Parathyroid adenoma (tissue), 2 donors: Measurements from ENCODE around the gene KRTAP1-3.
"Not testable (repeated sequence)": the region's sequence is repeated elsewhere in the genome, so short reads cannot be mapped to it uniquely, and the experiment has no call there.

Experiments used
- H2AFZ ChIP-seq: fragments of 300-600 bp; sonication (generic); one replicate; pipeline ENCODE4 v1.7.0; 2017; ENCODE audit warnings: antibody characterized with exemption, mild to moderate bottlenecking
- H3K27ac ChIP-seq: fragments of 300-600 bp; sonication (generic); one replicate; pipeline ENCODE4 v1.7.0; 2017
- H3K27me3 ChIP-seq: fragments of 300-600 bp; sonication (generic); one replicate; pipeline ENCODE4 v1.7.0; 2017; ENCODE audit warnings: low read length; ENCODE audit not compliant: control insufficient read depth, insufficient read depth
- H3K36me3 ChIP-seq: fragments of 300-600 bp; sonication (generic); one replicate; pipeline ENCODE4 v1.7.0; 2017; ENCODE audit warnings: low read length; ENCODE audit not compliant: control insufficient read depth, insufficient read depth
- H3K4me1 ChIP-seq: fragments of 300-600 bp; sonication (generic); one replicate; pipeline ENCODE4 v1.7.0; 2017; ENCODE audit warnings: control low read depth
- H3K4me2 ChIP-seq: fragments of 300-600 bp; sonication (generic); one replicate; pipeline ENCODE4 v1.7.0; 2017; ENCODE audit warnings: low read length
- H3K4me3 ChIP-seq: fragments of 300-600 bp; sonication (generic); one replicate; pipeline ENCODE4 v1.7.0; 2017; ENCODE audit warnings: low read depth, low read length
- H3K79me2 ChIP-seq: fragments of 300-600 bp; sonication (generic); one replicate; pipeline ENCODE4 v1.7.0; 2017; ENCODE audit warnings: control low read depth
- H3K9ac ChIP-seq: fragments of 300-600 bp; sonication (generic); one replicate; pipeline ENCODE4 v1.7.0; 2017; ENCODE audit warnings: mild to moderate bottlenecking
- H3K9me3 ChIP-seq: fragments of 300-600 bp; sonication (generic); one replicate; pipeline ENCODE4 v1.7.0; 2017; ENCODE audit warnings: low read length; ENCODE audit not compliant: control insufficient read depth
- TF ChIP-seq, protein P1 (sequence below): fragments of 300-600 bp; sonication (generic); IDR thresholded peaks from one replicate; pipeline ENCODE4 v1.7.0; 2017; ENCODE audit warnings: antibody characterized with exemption, mild to moderate bottlenecking
- donor health status: primary hyperparathyroidism.

Gene KRTAP1-3

DNA sequence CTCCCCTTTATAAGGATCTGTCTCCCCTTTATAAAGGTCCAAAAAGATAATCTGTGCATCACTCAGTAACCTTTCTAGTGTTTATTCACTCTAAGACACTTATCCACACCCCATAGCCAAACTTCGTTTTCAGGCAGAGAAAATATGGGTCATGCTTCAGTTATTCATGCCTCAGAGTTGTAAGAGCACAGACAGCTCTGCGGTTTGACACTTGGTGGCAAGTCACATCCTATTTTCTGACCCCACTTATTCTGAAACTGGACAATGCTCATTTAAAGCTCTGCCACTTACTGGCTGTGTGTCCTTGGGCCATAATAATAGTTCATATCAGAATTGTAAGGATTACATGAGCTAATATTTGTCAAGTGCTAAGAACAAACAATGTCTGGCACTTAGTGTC is 14.4 kb upstream of the KRTAP1-3 start:
- H3K4me1 ChIP-seq: no peaks in the 10 kb centered on the region

DNA sequence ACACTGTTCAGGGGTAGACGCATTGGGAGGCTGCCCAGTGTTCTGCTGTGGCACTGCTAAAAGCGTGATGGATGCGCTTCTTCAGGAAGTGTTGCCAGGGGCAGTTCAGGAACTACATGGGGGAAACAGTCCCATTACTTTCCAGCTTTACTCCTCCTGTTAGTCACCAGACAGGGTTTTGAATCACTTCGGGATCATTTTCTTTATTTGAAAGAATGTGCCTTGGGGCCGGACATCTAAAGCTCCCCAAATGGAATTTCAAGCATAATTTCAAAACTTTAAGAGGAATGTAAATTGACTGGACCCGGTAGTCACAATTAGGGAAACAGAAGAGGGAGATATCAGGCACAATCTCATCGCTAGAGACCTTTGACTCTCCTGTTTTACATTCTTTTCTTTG is 13.8 kb upstream of the KRTAP1-3 start:
- H3K36me3 ChIP-seq: no peaks in the 10 kb centered on the region
- no peaks in the 10 kb centered on the region for H3K9me3 ChIP-seq
- H3K27me3 ChIP-seq: peaks cover 4% of the 10 kb centered on the region
- H3K9ac ChIP-seq: no peak overlapping the region
- no peaks in the 10 kb centered on the region for H3K79me2 ChIP-seq
- H2AFZ ChIP-seq: no peak overlapping the region
- no peak overlapping the region for H3K4me3 ChIP-seq
- H3K4me2 ChIP-seq: no peak overlapping the region
- no peaks in the 10 kb centered on the region for H3K4me1 ChIP-seq
- H3K27ac ChIP-seq: no peak overlapping the region
- TF ChIP-seq, protein P1, sequence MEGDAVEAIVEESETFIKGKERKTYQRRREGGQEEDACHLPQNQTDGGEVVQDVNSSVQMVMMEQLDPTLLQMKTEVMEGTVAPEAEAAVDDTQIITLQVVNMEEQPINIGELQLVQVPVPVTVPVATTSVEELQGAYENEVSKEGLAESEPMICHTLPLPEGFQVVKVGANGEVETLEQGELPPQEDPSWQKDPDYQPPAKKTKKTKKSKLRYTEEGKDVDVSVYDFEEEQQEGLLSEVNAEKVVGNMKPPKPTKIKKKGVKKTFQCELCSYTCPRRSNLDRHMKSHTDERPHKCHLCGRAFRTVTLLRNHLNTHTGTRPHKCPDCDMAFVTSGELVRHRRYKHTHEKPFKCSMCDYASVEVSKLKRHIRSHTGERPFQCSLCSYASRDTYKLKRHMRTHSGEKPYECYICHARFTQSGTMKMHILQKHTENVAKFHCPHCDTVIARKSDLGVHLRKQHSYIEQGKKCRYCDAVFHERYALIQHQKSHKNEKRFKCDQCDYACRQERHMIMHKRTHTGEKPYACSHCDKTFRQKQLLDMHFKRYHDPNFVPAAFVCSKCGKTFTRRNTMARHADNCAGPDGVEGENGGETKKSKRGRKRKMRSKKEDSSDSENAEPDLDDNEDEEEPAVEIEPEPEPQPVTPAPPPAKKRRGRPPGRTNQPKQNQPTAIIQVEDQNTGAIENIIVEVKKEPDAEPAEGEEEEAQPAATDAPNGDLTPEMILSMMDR: no peak

More for the DNA sequence above, 14.4 kb upstream of the KRTAP1-3 start:
- Histone ChIP-seq H3K4me3 (no peak overlapping the region), H2AFZ (no peak overlapping the region), H3K9ac (no peak overlapping the region), H3K9me3 (no peaks in the 10 kb centered on the region), H3K27me3 (peaks cover 4% of the 10 kb centered on the region), H3K36me3 (no peaks in the 10 kb centered on the region), H3K27ac (no peak overlapping the region), H3K4me2 (no peak overlapping the region), H3K79me2 (no peaks in the 10 kb centered on the region)
- TF ChIP-seq, protein P1: no peak

DNA sequence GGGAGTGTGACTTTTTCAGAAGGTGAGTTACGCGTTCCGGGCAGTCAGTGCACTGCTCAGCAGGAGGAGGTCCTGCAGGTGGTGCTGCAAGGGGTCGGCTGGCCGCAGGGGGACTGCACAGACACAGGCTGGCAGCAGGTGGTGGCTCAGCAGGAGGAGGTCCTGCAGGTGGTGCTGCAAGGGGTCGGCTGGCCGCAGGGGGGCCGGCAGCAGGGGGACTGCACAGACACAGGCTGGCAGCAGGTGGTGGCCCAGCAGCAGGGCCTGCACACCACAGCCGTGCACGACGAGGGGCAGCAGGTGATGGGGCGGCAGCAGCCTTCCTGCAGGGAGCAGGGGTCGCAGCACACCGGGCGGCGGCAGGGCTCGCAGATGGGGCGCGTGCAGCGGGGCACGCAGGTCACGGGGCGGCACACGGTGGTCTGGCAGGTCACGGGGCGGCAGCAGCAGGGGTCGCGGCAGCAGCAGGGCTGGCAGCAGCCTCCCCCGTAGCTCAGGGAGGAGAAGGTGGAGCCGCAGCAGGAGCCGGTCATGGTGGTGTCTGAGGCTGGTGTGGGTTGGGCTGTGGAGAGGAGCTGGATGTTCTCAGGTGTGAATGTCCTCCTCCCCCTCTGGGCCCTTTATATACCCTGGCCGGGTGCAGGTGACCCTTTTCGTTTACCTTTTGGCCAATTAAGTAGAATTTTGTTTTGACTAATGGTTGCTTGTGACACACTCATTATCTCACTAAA is 12.2 kb upstream of the KRTAP1-3 start, which contains the start of gene KRTAP2-1:
Gene KRTAP2-1, minus strand, starts transcription at position 582 of the 731 bp plus-strand sequence. Its CDS starts 49 bp downstream, at position 533.
- not testable (repeated sequence) for H3K9ac ChIP-seq, H2AFZ ChIP-seq, H3K27me3 ChIP-seq, H3K4me1 ChIP-seq, H3K4me2 ChIP-seq, H3K36me3 ChIP-seq, H3K9me3 ChIP-seq, H3K27ac ChIP-seq, H3K4me3 ChIP-seq, H3K79me2 ChIP-seq

DNA sequence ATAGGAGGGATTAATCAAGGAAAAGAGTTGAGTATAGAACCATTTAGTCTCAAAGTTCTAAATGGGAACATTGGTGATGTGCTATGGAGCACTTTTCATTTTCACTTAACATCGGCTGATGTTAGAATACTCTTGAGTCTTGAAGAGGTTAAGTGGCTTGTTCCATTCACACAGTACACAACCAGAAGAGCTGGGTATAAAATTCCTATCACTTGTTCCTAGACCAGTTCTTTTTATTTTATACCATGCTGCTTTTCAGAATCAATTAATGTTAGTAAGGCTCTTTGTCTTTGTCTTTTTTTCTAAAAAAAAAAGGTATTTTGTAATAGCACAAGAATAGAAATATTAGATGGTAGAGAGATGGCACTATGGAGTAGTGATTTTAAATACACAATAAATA is 8.3 kb upstream of the KRTAP1-3 start:
- TF ChIP-seq, protein P1: no peak
- H3K4me2 ChIP-seq: no peak overlapping the region
- no peaks in the 10 kb centered on the region for H3K9me3 ChIP-seq
- no peaks in the 10 kb centered on the region for H3K79me2 ChIP-seq
- no peak overlapping the region for H3K4me3 ChIP-seq
- no peak overlapping the region for H3K9ac ChIP-seq
- H3K36me3 ChIP-seq: no peaks in the 10 kb centered on the region
- no peaks in the 10 kb centered on the region for H3K27me3 ChIP-seq
- H2AFZ ChIP-seq: no peak overlapping the region
- H3K4me1 ChIP-seq: no peaks in the 10 kb centered on the region
- no peak overlapping the region for H3K27ac ChIP-seq

DNA sequence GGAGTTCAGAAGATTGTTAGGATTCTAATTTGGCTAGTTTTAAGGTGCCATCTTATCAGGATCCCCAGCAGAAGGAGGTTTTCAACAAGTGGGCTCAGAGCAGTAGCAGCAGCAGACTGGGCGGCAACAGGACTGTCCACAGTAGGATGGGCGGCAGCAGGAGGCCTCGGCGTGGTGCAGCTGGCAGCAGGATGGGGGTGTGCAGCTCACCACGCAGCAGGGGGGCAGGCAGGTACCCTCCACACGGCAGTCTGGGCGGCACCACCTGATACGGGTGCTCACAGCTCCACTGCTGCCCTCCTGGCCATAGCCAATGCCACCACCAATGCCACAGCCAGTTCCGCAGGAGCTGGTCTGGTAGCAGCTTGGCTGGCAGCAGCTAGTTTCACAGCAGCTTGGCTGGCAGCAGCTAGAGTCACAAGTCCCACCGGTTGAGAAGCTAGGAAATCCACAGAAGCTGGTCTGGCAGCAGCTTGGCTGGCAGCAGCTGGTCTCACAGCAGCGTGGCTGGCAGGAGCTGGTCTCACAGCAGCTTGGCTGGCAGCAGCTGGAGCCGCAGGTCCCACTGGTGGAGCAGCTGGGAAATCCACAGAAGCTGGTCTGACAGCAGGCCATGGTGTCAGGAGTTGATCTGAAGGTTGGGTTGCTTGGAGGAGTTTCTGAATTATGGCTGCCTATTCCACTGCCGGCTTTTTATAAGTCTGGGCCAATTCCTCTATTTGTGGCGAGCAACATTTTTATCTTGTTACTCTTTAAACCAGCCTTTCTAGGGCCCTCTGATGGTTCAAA is 6.3 kb upstream of the KRTAP1-3 start, which contains the start of gene KRTAP1-1:
Gene KRTAP1-1, minus strand, starts transcription at position 668 of the 789 bp plus-strand sequence. Its CDS starts 53 bp downstream, at position 615.
- H3K9ac ChIP-seq, H3K79me2 ChIP-seq, H2AFZ ChIP-seq, H3K27ac ChIP-seq, H3K4me3 ChIP-seq, H3K36me3 ChIP-seq, H3K4me1 ChIP-seq, H3K27me3 ChIP-seq, H3K9me3 ChIP-seq, H3K4me2 ChIP-seq: not testable (repeated sequence)
